Effector CD4-positive, alpha-beta T cell (primary cell): Measurements from ENCODE around the gene COG2.
"Not testable (repeated sequence)": the region's sequence is repeated elsewhere in the genome, so short reads cannot be mapped to it uniquely, and the experiment has no call there.

Experiments used
- DNase-seq: peaks from one replicate; pipeline ENCODE4 v3.0.0-alpha.2; 2020
- total RNA-seq: gene quantifications from one replicate; lab custom pipeline; 2026; lab: John Stamatoyannopoulos, UW

Gene COG2
- total RNA-seq, result 40.0 reads per million, percentile 63 among the genes with 10 or more reads in this experiment

DNA sequence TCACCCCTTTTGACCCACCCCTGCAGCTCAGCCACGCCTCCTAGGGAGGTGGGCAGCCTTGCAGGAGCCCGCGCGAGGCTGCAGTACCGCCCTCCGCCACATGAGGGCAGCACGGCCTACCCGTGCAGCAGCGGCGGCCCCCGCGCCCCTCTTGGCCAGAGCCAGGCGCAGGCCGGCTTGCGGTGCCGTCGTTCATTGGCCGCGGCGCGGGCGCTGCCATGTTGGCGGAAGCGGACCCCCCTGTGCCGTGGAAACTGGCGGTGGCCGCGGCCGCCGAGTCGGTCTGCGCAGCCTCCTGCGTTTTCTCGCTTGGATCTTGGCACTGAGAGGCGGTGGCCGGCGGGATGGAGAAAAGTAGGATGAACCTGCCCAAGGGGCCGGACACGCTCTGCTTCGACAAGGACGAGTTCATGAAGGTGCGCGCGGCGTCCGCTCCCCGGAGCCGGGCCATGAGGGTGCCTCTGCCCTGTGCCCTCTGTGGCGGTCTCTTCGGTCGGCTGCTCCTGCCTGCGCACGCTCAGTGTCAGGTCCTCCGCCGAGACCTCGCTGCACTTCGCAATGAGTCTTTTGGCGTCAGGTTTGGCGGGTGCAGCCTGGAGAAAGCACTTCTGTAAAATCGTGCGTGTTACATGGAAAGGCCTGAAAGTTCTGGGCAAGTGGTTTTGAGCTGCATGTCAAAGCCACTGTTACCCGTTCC lies at the start of gene COG2:
COG2 (plus strand) TSS at position 219 of the 697 bp plus-strand sequence; CDS start at position 345, 126 bp downstream.
- peak; percentile 95 for DNase-seq

DNA sequence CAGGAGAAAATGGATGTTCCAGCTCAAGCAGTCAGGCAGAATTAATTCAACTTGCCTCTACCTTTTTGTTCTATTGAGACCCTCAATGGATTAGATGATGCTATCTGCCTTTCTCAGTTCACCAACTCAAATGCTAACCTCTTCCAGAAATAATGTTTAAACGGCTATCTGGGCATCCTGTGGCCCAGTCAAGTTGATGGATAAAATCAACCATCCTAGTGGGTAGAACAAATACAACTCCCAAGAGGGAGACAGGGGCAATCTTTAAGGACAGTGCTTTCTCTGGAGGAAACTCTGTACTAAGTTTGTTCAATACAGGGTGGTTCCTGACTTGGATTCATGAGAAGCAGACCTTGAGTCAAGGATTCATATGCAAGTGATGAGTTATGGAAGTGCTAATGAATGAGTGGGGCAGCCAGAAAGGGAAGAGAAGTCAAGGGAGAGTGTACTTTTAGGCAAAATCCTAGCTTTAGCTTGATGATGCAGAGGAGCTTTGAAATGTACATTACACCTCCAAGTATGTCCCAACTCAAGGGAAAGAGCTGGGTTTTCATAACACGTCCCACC lies 49.4 kb upstream of the COG2 start:
- no peak for DNase-seq

DNA sequence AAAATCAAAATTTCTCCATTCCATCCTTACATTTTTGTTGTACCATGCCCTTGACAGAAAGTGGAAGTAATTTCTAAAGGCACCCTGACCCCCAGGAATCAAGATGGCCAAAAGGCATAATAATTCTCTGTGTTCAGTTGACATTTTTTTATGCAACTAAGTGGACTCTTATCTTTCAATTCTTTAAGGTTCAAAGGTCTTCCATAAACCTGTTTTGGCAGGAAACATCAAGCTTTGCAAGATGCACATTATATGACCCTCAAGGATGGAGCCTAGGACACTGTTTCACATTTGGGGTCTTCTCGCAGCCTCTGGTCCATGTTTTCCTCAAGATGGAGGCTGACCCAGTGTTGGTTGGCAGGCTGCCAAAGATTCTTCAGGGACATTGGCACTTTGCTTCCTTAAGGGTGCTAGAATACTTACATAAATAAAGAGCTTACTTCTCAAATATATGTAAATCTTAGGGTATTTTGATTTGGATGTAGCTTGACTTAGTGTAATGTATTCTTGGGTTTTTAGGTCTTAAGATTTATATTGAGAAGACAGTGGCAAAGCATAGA lies 48.0 kb upstream of the COG2 start:
- DNase-seq, result no peak

DNA sequence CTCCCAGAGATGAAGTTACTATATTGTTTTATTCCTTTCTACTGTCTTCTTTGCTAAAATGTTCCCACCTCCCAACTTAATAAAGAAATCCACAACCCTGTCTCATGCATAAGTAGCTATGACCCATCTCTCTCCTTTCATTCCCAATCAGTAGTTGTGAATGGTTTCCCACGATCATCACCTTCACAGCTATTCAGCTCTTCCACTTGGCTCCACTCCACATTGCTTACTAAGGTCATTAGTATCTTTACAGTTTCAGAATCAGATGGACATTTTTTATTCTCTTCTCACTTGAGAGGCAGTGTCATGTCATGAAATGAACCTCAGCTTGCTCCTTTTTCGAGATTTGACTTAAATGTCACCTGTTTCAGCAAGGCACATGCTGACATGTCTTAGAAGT lies 47.1 kb upstream of the COG2 start:
- DNase-seq, result no peak

DNA sequence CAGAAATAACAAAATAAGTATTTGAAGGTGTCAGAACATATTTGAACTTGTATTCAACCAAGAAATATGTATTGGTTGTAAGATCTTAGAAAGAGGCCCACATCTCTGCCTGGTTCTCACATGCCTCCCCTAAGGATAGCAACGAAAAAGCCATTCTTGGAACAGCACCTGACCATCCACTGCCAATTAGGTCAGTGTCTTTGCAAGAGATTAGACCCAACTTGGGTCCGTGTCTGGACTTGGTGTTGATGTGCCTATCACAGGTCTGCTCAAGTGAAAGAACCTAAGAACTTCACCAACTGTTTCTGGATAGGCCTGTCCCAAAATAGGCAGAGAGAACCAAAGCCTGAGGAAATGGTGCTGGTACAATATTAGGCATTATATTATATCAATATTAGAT lies 46.0 kb upstream of the COG2 start:
- DNase-seq, result no peak

DNA sequence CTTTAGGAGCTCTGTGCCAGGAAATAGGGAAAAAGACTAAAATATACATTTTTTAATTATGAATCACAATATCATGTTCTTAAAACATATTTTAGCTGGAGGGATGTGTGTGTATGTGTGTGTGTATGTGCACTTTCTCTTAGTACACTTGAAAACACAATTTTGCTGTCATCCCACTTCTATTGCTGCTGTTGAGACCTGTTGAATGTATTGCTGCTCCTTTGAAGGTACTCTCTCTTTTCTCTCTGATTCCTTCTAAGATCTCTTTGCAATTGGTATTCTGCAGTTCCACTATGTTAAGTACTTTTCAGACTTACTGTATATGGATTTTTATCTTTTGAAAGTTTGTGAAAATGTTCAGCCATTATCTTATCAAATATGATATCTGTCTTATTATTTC lies 43.5 kb upstream of the COG2 start:
- DNase-seq, result no peak

- no peak for DNase-seq
Measured at GRCh38 chr1:230599926-230600656, 42.2 kb upstream of the COG2 start.

DNA sequence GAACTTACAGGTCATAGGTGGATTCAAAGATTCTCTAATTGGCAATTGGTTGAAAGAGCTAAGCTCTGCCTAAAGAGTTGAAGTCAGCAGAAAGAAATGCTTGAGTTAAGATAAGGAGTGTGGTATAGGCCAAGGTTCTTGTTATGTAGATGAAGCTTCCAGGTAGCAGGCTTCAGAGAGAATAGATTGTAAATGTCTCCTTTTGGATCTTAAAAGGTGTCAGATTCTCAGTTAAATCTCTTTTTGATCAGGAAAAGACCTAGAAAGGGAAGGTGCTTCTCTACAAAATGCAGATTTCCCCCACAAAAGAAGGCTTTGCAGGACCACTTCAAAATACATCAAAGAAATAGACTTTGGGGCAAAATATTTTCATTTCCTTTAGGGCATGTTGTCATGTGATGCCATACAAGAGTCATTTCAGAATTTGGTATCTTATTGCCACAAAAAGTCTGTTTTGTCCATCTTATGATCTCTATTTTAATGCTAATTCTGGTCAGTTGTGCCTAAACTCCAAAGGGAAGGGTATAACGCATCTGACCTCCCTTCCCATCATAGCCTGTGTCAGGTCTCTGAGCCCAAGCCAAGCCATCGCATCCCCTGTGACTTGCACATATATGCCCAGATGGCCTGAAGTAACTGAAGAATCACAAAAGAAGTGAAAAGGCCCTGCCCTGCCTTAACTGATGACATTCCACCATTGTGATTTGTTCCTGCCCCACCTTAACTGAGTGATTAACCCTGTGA lies 41.5 kb upstream of the COG2 start:
- DNase-seq, result not testable (repeated sequence)

DNA sequence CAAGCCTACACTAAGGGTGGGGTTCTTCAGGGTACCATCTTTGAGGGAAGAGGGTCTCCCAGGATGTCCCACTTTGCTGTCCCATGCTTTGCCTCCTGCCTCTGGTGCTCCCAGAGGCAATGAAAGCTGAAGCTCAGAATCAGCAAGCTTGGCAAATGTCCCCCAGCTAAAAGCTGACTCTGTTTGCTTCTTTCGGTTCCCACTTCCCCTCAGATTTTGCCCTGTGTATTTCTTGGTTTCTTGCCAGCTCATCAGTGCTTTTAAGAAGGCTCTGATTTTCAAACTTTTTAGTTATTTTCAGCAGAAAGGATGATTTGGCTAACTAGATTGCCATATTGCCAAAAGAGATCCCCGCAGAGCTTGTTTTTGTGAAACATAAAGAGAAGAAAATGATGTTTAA lies 33.1 kb upstream of the COG2 start:
- no peak for DNase-seq

DNA sequence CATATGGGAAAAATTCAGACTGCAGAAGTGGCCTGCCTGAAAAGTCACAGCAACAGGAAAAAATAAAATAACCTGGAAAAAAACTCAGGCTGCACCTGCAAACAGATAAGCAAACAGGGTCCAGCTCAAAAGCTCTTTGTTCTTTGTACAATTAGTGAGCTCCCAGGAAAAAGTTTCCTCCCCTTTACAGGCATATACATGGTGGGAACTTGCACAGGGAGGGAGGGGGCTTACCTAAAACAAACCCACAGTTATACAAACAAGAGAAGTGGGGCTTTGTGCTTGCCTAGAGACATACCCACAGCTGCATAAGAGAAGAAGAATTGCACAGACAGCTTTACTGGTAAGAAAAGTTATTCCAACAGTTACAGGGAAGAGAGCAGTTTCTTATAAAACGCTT lies 31.7 kb upstream of the COG2 start:
- DNase-seq, result no peak

DNA sequence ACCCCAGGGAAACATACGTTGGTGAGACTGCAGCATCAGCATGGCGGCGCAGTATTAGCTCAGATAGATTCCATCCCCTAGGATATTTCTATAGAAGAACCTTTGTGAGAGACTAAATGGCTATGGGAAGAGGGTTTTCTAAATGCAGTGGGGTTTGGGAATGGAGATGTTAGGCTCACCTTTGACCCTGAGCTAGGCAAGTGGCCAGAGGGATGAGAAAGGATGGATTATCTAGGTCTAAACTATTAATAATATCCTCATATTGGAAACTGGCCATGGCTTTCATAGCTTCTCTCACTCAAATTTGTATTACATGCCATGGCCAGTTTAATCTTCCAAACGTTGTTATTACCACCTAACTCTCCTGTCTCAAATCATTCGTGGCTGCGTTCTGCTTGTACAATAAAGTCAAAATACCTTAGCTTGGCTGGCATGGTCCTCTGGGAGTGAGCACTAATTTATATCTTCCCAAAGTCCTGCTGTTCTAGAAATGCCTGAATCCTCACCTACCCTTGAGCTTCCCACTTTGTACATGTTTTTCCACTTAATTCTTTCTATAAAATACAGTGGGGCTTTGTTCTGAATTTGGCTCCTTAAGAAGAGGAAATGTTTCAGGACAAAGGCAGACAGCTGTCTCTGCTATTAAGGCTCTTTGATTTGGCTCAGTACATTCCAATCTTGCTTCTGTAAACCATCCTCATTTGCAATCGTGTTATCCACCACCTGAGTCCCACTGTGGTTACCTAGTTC lies 31.0 kb upstream of the COG2 start:
- no peak for DNase-seq

- DNase-seq, result no peak
Measured at GRCh38 chr1:230611878-230612235, 30.4 kb upstream of the COG2 start.

GRCh38 chr1:230612651-230613050 lies 29.6 kb upstream of the COG2 start:
- no peak for DNase-seq

DNA sequence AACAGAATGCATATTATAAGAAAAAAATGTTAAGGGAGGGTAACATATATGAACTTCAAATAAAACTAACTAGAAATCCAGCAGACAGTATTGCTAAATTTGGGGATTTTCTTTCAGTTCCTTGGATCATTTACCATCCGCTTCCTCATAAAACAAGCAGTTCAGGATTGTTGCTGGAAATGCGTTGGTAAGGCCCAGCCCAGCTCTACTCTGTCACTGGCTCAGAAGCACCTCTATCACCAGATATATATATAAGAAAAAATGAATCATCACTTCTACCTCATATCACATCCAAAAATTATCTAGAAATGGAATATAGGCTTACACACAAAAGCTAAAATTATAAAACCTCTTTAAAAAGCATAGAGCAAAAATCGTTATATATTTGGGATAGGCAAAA lies 28.2 kb upstream of the COG2 start:
- no peak for DNase-seq

DNA sequence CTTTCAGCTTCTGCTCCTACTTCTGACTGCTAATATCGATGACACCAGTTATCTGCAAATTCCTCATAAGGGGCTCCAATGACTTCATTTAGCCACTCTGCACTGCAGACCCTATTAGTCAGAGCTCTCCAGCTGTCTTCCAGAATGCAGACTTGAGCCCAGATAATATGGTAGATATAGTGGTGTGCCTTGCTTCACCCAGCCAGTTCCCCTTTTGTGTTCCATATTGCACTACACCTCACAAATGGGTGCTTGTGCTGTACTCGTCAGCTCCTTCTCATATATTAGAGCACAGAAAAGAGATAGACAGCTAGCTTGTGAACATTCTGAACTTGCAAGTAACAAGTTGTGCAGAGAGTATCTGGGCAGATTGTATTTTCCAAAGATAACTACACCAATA lies 23.7 kb upstream of the COG2 start:
- no peak for DNase-seq

DNA sequence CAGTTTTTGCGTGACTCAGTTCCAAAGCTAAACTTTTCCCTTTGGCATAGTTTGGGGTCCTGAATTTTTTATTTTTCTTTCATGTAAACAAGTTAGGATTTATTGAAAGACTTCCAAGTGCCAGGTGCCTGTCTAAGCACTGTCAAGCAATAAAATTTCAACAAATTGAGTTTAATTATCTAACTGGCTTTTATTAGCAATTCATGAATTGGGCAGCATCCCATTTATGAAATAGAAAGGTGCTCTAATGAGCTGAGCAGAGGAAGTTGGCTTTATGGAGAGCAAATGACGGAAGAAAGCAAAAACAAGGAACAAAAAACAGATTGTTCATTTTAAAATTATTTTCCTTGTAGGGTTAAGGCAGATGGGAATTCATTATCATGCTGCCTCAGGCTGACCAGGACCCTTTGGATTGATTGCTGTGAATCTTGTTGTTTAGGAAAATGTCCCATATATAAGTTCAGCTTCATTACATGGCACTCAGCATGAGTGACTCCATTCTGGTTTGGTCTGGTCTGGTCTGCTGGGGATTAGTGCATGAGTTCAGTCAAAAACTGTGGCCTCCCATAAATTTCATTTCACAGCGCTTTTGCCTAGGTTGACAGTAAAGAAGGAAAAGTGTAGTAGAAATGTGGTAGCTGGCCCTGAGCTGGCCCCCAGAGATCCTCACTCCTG lies 21.5 kb upstream of the COG2 start:
- no peak for DNase-seq

DNA sequence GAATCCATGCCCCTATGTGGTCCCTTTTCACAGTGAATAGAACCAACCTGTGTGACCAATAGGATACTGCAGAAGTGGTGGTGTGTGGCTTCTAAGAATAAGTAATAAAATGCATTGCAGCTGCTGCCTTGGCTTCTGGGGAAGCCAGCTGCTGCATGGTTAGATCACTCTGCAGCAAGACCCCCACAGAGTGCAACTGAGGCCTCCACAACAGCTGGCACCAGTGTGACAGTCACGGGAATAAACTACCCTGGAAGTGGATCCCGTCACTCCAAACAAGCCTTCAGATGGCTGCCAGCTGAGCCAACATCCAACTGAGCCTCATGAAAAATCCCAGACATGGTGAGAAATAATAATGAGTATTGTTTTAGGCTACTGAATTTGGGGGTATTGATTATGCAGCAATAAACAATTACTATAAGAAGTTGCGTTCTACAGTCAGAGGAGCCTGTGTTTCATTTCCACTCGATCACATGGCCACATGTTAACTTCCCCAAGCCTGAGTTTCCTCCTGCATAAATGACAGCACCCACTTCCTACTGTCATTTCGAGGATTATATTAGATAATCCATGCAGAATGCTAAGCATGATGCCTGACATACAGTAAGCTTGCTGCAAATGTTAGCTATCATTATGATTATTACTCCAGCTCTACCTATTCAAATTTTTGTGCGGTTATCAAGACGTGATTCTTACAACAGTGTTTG lies 20.8 kb upstream of the COG2 start:
- no peak for DNase-seq

GRCh38 chr1:230622151-230622550 lies 20.1 kb upstream of the COG2 start:
- DNase-seq, result no peak

DNA sequence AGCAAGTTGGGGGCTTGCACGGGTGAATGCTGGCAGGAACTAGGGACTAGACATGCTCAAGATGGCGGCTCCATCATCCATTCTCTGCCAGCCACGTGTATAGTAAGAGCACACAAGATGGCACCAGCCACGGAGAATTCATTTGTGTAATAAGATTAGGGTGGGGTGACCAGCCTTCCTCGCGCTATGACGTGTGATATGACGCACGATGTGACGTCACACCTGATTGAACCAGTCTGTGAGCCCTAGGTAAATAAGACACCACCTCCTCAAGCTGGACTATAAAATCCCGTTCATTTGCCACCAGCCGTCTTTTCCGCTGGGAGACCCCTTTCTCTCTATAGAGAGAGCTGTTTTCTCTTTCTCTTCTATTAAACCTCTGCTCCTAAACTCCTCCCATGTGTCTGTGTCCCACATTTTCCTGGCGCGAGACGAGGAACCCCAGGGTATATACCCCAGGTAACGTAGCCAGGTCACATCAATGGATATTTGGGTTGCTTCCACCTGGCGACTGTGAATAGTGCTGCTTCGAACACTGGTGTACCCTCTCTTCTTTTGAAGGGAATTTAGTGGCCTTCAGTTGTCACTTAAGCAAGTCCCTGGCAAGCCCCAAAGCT lies 18.1 kb upstream of the COG2 start:
- no peak for DNase-seq

DNA sequence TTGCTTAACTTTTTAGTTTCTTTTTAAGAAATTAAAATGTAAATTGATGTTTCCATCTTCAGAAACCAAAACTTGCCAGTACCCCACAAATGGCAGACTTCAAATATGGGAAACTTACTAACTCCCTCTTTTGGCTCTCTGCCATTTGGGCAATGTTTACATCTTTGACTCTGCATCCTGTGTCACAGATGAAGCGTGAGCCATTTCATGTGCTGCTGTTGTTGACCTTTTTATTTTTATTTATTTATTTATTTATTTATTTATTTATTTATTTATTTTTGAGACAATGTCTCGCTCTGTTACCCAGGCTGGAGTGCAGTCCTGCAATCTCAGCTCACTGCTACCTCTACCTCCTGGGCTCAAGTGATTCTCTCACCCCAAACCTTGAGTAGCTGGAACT lies 16.0 kb upstream of the COG2 start:
- DNase-seq, result no peak

DNA sequence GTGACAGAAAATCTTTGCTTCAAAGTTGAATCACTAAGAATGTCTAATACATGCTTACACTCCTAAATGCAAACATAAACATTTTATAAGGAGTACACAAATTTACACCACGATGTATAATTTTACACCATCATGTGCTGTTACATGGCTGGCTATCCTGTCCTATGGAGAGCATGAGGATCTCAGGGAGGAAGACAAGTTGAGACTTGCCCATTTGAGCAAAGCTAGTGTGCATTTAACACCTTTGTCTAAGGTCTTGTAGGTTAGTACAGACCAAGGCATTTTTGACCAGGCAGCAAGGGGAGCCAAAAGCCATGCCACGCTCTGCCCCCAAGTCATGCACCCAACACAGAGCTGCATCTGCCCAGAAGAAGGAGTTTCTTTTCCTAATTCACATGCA lies 14.5 kb upstream of the COG2 start:
- no peak for DNase-seq
